A549 treated with AZD9567 at 1 μM for 4 hours (cell line): ENCODE results near the gene PRKG1. TPM values are rescaled to one million over a fixed set of nuclear protein-coding genes. Genes with fewer than 3 reads are reported as not detected.

Experiments used
- total RNA-seq: library from RNA; stranded (reverse); fragments of 200-300 nt; extraction: Qiagen RNA extraction; gene quantifications from 5 replicates; pipeline ENCODE4 v1.2.3, GENCODE V29; 2022; ENCODE audit not compliant: insufficient read depth

The PRKG1 gene
- not detected in 5 replicates for total RNA-seq

DNA sequence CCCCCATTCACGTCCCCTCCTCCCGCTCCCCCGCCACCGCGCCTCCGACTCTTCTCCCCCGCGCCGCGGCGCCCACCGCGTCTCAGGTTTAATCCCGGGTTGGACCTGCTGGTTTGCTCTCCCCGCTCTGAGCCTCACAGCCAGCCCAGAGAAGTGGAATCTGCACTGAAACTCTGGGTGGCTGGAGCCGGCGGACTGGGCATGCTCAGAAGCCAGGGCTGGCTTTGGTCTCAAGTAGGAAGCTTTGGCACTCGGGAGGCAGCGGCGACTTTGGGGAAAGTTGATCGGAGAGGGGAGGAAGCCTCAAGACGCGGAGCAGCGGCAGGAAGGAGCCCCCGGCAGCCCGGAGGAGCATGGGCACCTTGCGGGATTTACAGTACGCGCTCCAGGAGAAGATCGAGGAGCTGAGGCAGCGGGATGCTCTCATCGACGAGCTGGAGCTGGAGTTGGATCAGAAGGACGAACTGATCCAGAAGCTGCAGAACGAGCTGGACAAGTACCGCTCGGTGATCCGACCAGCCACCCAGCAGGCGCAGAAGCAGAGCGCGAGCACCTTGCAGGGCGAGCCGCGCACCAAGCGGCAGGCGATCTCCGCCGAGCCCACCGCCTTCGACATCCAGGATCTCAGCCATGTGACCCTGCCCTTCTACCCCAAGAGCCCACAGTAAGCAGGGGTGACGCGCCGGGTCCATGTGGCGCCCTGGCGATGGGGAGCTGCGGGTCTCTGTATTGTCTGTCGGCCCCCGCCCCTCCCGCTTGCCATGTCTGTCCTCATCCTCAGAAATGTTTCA lies at the start of gene PRKG1:
PRKG1 (plus strand) TSS at position 250 of the 791 bp plus-strand sequence.

DNA sequence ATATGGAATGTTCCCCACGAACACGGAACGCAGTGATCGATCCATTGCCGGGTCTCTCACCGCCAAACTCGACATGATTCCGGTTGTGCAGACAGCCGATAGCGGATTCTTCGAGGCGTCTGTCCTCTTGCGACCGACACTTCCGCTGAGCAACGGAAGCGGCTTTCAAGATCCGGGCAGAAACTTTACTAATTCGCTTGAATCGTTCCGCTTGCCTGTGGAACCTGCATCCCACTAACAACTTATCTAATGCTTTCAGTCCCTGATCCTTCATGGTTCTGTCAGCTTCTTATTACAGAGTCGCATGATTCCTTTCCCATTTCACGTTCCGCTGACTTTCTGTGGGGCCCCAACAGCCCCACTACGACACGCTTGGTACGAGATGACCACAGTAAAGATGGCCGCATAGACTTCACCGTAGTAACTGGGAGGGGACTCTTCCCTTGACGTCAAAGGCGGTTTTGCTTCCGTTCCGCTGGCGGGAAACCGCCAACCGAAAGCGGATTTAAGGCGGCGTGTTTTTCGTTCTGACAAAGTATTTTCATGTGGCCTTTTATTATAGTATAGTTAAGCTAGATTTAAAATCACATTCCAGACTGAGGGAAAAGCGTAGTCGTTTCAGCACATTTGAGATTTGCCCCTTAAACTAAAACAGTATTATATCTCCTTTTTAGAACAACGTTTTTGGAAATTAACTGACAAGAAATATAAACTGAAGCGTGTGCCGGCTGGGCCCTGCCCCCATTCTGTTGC lies 625.4 kb downstream of the PRKG1 start, which contains the start of gene CSTF2T:
CSTF2T (minus strand) TSS at position 121 of the 753 bp plus-strand sequence; CDS start at position 75, 46 bp downstream.

DNA sequence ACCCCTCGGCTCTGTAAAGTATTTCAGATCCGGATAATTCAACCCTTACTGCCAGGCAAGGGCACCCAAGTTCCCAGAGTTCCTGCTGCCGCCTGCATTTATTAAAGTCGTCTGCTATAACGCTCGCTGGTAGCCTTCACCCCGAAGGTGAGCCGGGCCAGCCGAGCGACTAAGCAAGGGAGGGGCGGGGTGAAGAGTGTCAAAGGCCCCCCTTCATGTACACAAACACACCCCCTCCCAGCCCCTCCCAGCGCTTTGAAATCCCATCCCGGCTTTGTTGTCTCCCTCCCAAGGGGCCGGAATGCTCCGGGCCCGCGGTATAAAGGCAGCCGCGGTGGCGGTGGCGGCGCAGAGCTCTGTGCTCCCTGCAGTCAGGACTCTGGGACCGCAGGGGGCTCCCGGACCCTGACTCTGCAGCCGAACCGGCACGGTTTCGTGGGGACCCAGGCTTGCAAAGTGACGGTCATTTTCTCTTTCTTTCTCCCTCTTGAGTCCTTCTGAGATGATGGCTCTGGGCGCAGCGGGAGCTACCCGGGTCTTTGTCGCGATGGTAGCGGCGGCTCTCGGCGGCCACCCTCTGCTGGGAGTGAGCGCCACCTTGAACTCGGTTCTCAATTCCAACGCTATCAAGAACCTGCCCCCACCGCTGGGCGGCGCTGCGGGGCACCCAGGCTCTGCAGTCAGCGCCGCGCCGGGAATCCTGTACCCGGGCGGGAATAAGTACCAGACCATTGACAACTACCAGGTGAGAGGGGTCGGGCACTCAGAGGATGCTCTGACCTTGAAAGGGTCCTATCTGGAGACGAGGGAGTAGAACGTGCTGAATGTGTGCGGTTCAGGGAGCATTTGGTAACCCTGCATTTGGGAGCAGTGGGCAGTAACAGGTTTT lies 1239.9 kb downstream of the PRKG1 start, which contains the start of gene DKK1:
DKK1 (plus strand) TSS at position 349 of the 889 bp plus-strand sequence; CDS start at position 503, 154 bp downstream.

Other genes with a start within 250 kb of the PRKG1 start
- gene A1CF, start 188.9 kb upstream of the PRKG1 start, total RNA-seq, result 0.03 to 0.08 TPM (median 0.05 TPM) in 3 of 5 replicates, not detected in the others